Hepatocyte (in vitro differentiated cells): ENCODE data around the gene PDSS2. TPM values are rescaled to one million over a fixed set of nuclear protein-coding genes. Genes with fewer than 3 reads are reported as not detected.
A peak's percentile ranks its signal among the peaks of the same experiment; 100 is the strongest.

Experiments used
- DNase-seq: peaks from one replicate; pipeline ENCODE4 v3.0.0-alpha.2; 2016; ENCODE audit warnings: low spot score
- H2AFZ ChIP-seq: fragments of 200-600 bp; sonication (generic); 2 replicates; pipeline ENCODE4 v1.6.0; 2016; ENCODE audit warnings: antibody characterized with exemption, mild to moderate bottlenecking
- H3K27ac ChIP-seq: fragments of 200-600 bp; sonication (generic); 2 replicates; pipeline ENCODE4 v1.5.1; 2016; ENCODE audit warnings: mild to moderate bottlenecking
- H3K27me3 ChIP-seq: fragments of 200-600 bp; sonication (generic); 2 replicates; pipeline ENCODE4 v1.6.1; 2016
- H3K36me3 ChIP-seq: fragments of 200-600 bp; sonication (generic); replicated peaks from 2 replicates; pipeline ENCODE4 v1.5.1; 2016; ENCODE audit warnings: low read depth; ENCODE audit not compliant: insufficient read depth
- H3K4me1 ChIP-seq: fragments of 200-600 bp; sonication (generic); 2 replicates; pipeline ENCODE4 v1.5.1; 2016; ENCODE audit warnings: mild to moderate bottlenecking, moderate library complexity; ENCODE audit not compliant: insufficient read depth
- H3K4me2 ChIP-seq: fragments of 200-600 bp; sonication (generic); 2 replicates; pipeline ENCODE4 v1.6.0; 2016
- H3K4me3 ChIP-seq: fragments of 200-600 bp; sonication (generic); 2 replicates; pipeline ENCODE4 v1.5.1; 2016; ENCODE audit warnings: mild to moderate bottlenecking
- H3K79me2 ChIP-seq: fragments of 200-600 bp; sonication (generic); 2 replicates; pipeline ENCODE4 v1.6.0; 2017; ENCODE audit warnings: mild to moderate bottlenecking
- H3K9me2 ChIP-seq: fragments of 200-600 bp; sonication (generic); replicated peaks from 2 replicates; pipeline ENCODE4 v1.6.0; 2017; ENCODE audit warnings: mild to moderate bottlenecking; ENCODE audit not compliant: insufficient read depth
- H3K9me3 ChIP-seq: fragments of 200-600 bp; sonication (generic); 2 replicates; pipeline ENCODE4 v1.5.1; 2016; ENCODE audit warnings: low read depth, mild to moderate bottlenecking
- H4K20me1 ChIP-seq: fragments of 200-600 bp; sonication (generic); 2 replicates; pipeline ENCODE4 v1.6.0; 2016; ENCODE audit warnings: mild to moderate bottlenecking; ENCODE audit not compliant: insufficient read depth, poor library complexity, severe bottlenecking
- EZH2 ChIP-seq: fragments of 200-600 bp; sonication (generic); IDR thresholded peaks from 2 replicates; pipeline ENCODE4 v1.6.1; 2016; ENCODE audit warnings: antibody characterized with exemption, mild to moderate bottlenecking, borderline replicate concordance
- EZH2phosphoT487 ChIP-seq: fragments of 200-600 bp; sonication (generic); IDR thresholded peaks from one replicate; pipeline ENCODE4 v1.6.1; 2018; ENCODE audit warnings: antibody characterized with exemption, mild to moderate bottlenecking, low read depth, moderate library complexity; ENCODE audit not compliant: unreplicated experiment, severe bottlenecking
- WGBS: methylation state at CpG from one replicate; pipeline ENCODE4 v1.1.6; 2016; ENCODE audit warnings: low lambda C conversion rate; ENCODE audit errors: missing lambda C conversion rate; 5-methylcytosine and 5-hydroxymethylcytosine counted together
- polyA plus RNA-seq: library from polyadenylated mRNA; unstranded; fragments of >200 nt; fragmentation: Nextera tagmentation; extraction: Ambion mirVana; gene quantifications from 2 replicates; pipeline ENCODE4 v1.2.1, GENCODE V29; 2016
- total RNA-seq: library from RNA; depleted of rRNA; stranded (reverse); fragments of >200 nt; gene quantifications from 2 replicates; pipeline ENCODE4 v1.2.3, GENCODE V29; 2014
- TF ChIP-seq, protein P1 (sequence below): fragments of 200-600 bp; sonication (generic); IDR thresholded peaks from 2 replicates; pipeline ENCODE4 v1.5.1; 2016; ENCODE audit warnings: antibody characterized with exemption, mild to moderate bottlenecking; ENCODE audit not compliant: poor library complexity

PDSS2 gene
- total and polyA plus RNA-seq, 2 experiments from 2014 or later = 15.3 to 18.2 TPM

DNA sequence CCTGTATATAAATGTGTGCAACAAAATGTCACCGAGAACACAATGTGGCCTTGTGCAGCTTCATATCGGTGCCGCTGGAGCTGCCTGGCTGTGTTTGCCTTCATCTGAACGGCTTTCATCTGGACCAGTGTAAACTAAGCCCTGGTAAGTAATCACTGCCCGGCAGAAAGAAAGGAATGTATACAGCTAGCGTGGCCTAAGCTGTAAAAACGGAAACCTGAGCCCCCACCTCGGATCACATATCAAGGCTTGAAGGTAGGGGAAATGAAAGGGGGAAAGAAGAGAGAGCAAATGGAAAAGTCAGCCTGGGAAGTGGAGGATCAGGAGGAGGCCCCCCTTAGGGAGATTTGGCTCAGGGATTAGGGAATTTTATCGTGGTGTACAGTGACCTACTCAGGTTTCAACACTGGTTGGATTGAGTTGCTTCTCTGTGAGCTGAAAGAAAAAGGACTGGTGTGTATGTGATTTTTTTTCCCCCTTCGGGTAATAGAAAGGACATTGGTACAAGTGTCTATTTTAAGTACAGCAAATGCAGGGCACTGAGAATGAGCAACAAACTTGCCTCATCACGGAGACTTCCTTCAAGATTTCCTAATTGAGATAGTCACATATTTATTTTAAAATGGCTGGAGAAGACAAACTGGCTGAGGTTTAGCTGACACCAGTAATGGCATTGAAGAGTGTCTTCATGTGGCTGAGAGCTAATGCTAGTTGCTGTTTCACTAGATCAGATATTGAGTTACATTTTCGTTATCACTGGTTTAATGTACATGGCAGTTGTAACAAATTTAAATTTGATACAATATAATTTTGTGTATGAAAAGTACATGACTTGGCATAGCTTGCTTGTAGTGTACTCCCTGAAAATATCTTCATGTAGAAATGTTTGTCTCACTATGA is 34.0 kb upstream of the PDSS2 start:
- Histone ChIP-seq H3K9me2 (no peaks in the 10 kb centered on the region), H3K4me2 (peak overlapping the region; percentile 97), H3K4me1 (peaks cover 20% of the 10 kb centered on the region), H4K20me1 (no peaks in the 10 kb centered on the region), H3K27ac (peak overlapping the region; percentile 48), H3K79me2 (no peaks in the 10 kb centered on the region), H3K9me3 (no peaks in the 10 kb centered on the region), H3K27me3 (peaks cover 24% of the 10 kb centered on the region), H3K4me3 (peak overlapping the region; percentile 9), H2AFZ (peak overlapping the region; percentile 12), H3K36me3 (no peaks in the 10 kb centered on the region)
- TF ChIP-seq EZH2 = no peak
- TF ChIP-seq EZH2phosphoT487 = no peak
- TF ChIP-seq, protein P1, sequence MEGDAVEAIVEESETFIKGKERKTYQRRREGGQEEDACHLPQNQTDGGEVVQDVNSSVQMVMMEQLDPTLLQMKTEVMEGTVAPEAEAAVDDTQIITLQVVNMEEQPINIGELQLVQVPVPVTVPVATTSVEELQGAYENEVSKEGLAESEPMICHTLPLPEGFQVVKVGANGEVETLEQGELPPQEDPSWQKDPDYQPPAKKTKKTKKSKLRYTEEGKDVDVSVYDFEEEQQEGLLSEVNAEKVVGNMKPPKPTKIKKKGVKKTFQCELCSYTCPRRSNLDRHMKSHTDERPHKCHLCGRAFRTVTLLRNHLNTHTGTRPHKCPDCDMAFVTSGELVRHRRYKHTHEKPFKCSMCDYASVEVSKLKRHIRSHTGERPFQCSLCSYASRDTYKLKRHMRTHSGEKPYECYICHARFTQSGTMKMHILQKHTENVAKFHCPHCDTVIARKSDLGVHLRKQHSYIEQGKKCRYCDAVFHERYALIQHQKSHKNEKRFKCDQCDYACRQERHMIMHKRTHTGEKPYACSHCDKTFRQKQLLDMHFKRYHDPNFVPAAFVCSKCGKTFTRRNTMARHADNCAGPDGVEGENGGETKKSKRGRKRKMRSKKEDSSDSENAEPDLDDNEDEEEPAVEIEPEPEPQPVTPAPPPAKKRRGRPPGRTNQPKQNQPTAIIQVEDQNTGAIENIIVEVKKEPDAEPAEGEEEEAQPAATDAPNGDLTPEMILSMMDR = no peak
- peak; percentile 31 for DNase-seq
- WGBS = 17% methylated on average over 12 of the region's 12 CpGs

DNA sequence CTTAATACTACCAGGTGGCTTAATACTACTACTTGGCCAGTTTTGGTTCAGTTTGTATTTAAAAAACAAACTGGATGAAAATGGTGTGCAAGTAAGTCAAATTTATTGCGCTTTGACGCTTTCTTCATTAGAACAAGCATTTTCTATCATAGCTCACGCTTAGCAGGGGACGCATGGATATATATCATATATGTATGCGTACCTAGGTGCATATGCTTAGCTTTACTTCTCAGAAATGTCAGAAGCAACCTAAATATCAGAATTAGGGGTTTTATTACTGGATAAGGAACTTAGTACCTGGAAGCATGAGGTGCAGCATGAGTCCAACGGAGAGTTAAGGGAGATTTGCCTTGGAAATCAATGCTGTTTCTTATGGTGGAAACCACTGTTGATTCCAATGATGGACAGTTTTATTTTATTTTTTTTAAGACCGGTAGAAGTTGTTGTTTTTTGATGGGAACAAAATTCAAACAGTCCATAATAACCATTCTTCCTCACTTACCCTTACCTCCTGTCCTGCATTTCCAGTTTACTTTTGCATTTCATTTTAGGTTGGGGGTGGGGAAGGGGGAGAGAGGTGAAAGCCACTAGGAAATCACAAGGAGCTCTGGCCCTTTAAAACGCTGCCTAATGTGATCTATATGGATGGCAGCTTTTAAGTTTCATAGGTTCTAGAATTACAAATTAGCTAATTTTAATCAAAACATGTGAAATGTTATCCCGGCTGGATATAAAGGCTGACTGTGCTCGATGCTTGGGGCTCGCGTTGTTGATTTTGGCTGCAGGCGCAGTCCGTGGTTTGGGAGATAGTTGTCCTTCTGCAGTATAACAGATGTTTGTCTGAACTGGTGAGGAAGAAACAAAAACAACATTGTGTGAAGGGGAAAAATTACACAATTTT is 32.6 kb upstream of the PDSS2 start:
- no peaks in the 10 kb centered on the region for H3K9me2 ChIP-seq
- H3K36me3 ChIP-seq = no peaks in the 10 kb centered on the region
- DNase-seq = no peak
- no peaks in the 10 kb centered on the region for H3K79me2 ChIP-seq
- TF ChIP-seq, protein P1 = no peak
- TF ChIP-seq EZH2 = no peak
- TF ChIP-seq EZH2phosphoT487 = no peak
- H3K9me3 ChIP-seq = no peaks in the 10 kb centered on the region
- peaks cover 38% of the 10 kb centered on the region for H3K27me3 ChIP-seq
- H3K4me1 ChIP-seq = peaks cover 24% of the 10 kb centered on the region
- 41% methylated on average over 14 of the region's 14 CpGs for WGBS
- no peak overlapping the region for H3K27ac ChIP-seq
- no peaks in the 10 kb centered on the region for H4K20me1 ChIP-seq
- H3K4me3 ChIP-seq = peak overlapping the region; percentile 79
- peak overlapping the region; percentile 97 for H3K4me2 ChIP-seq
- no peak overlapping the region for H2AFZ ChIP-seq

- H3K27me3 ChIP-seq = peaks cover 46% of the 10 kb centered on the region
- TF ChIP-seq EZH2phosphoT487 (no peak), EZH2 (peak; percentile 41)
- TF ChIP-seq, protein P1 = no peak
- no peaks in the 10 kb centered on the region for H3K9me2 ChIP-seq
- no peaks in the 10 kb centered on the region for H3K9me3 ChIP-seq
- peak; percentile 69 for DNase-seq
- H2AFZ ChIP-seq = peak overlapping the region; percentile 82
- H3K4me3 ChIP-seq = peak overlapping the region; percentile 79
- H3K4me2 ChIP-seq = peak overlapping the region; percentile 97
- no peaks in the 10 kb centered on the region for H4K20me1 ChIP-seq
- no peaks in the 10 kb centered on the region for H3K79me2 ChIP-seq
- WGBS = under 1% methylated on average over 18 of the region's 38 CpGs
- peaks cover 24% of the 10 kb centered on the region for H3K4me1 ChIP-seq
- H3K27ac ChIP-seq = peak overlapping the region; percentile 75
- H3K36me3 ChIP-seq = no peaks in the 10 kb centered on the region
These were observed 31.8 kb upstream of the PDSS2 start for GRCh38 chr6:107491138-107491609.
